ENCODE data around the gene MLN.

- no peak for TF ChIP-seq CTCF (IDR thresholded peaks at IDR 0.05)
- TF ChIP-seq POLR2AphosphoS5 (IDR thresholded peaks at IDR 0.05), result no peak
- no peak for TF ChIP-seq EP300 (IDR thresholded peaks at IDR 0.05)
- no peak for TF ChIP-seq POLR2A (IDR thresholded peaks at IDR 0.05)
Observed at GRCh38 chr6:33802186-33802958, 1.4 kb downstream of the MLN start.
